CD4-positive, alpha-beta T cell treated with Interleukin-21 for 1 hour (primary cell): ENCODE data around the gene FUT3.
"Not testable (repeated sequence)": the region's sequence is repeated elsewhere in the genome, so short reads cannot be mapped to it uniquely, and the experiment has no call there.

ENCODE experiments used
- DNase-seq: peaks from one replicate; pipeline ENCODE4 v3.0.0-alpha.2; 2020

Gene FUT3

GRCh38 chr19:5881543-5882299 lies 30.5 kb upstream of the FUT3 start:
- no peak for DNase-seq

- no peak for DNase-seq
These were observed 29.4 kb upstream of the FUT3 start for GRCh38 chr19:5880604-5881078.

GRCh38 chr19:5880196-5880595 lies 28.9 kb upstream of the FUT3 start:
- DNase-seq: no peak

GRCh38 chr19:5877882-5878281 lies 26.6 kb upstream of the FUT3 start:
- DNase-seq: no peak

GRCh38 chr19:5877427-5877826 lies 26.2 kb upstream of the FUT3 start:
- no peak for DNase-seq

- not testable (repeated sequence) for DNase-seq
These were observed 23.2 kb upstream of the FUT3 start for GRCh38 chr19:5874496-5874895.

- no peak for DNase-seq
These were observed 22.5 kb upstream of the FUT3 start for GRCh38 chr19:5873617-5874199.

GRCh38 chr19:5870986-5871394 lies 19.7 kb upstream of the FUT3 start:
- DNase-seq: no peak

GRCh38 chr19:5867201-5868136 lies 16.2 kb upstream of the FUT3 start:
- no peak for DNase-seq

- DNase-seq: no peak
These were observed 14.5 kb upstream of the FUT3 start for GRCh38 chr19:5865772-5866171.

- DNase-seq: peak; percentile 5
These were observed 13.7 kb upstream of the FUT3 start for GRCh38 chr19:5864725-5865486.

- no peak for DNase-seq
These were observed 12.9 kb upstream of the FUT3 start for GRCh38 chr19:5864013-5864720.

GRCh38 chr19:5863030-5863665 lies 11.9 kb upstream of the FUT3 start:
- DNase-seq: no peak

- no peak for DNase-seq
These were observed 6.2 kb upstream of the FUT3 start for GRCh38 chr19:5857203-5858081.

GRCh38 chr19:5855151-5855550 lies 3.9 kb upstream of the FUT3 start:
- not testable (repeated sequence) for DNase-seq

- DNase-seq: not testable (repeated sequence)
These were observed 2.9 kb upstream of the FUT3 start for GRCh38 chr19:5854121-5854520.

- no peak for DNase-seq
These were observed 431 bp downstream of the FUT3 start for GRCh38 chr19:5850743-5851293.

GRCh38 chr19:5850189-5850588 lies 1.1 kb downstream of the FUT3 start:
- no peak for DNase-seq

GRCh38 chr19:5848621-5849020 lies 2.6 kb downstream of the FUT3 start:
- not testable (repeated sequence) for DNase-seq

GRCh38 chr19:5847846-5848245 lies 3.4 kb downstream of the FUT3 start:
- DNase-seq: not testable (repeated sequence)
